Muscle of back (tissue), 11 donors: ENCODE results near the gene PYCR2. TPM values are rescaled to one million over a fixed set of nuclear protein-coding genes. Genes with fewer than 3 reads are reported as not detected.
A peak's percentile ranks its signal among the peaks of the same experiment; 100 is the strongest.

ENCODE experiments used
- DNase-seq, 3 donors: peaks; one replicate each; pipeline versions ENCODE4 v3.0.0 to v3.0.0-alpha.2; 2013
- polyA plus RNA-seq, 10 donors: library from polyadenylated mRNA; unstranded; fragments of 120-200 nt; gene quantifications; one replicate each; pipeline ENCODE4 v1.2.1, GENCODE V29; 2013; ENCODE audit not compliant: insufficient read length in 10 of 10

Gene PYCR2
- polyA plus RNA-seq, 10 donors: 26.9 to 37.7 (median 32.3) TPM

- DNase-seq: no peak
These were observed 2.0 kb downstream of the PYCR2 start for GRCh38 chr1:225921734-225922709.

GRCh38 chr1:225919906-225920305, 4.1 kb downstream of the PYCR2 start:
- DNase-seq: no peak

- no peak for DNase-seq
These were observed 5.8 kb downstream of the PYCR2 start for GRCh38 chr1:225918280-225918679.

DNA sequence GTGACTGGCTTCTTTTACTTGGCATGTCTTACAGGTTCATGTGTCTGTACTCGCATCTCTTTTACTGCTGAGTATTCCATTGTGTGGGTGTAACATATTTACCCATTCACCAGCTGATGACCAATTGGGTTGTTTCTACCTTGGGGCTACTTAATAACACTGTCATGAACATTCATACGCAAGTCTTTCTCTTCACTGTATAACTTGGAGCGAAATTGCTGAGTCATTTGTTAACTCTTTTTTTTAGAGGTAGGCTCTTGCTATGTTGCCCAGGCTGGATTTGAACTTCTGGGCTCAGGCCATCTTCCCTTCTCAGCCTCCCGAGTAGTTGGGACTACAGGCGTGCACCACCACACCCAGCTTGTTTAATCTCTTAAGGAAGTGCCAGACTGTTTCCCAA, 6.5 kb downstream of the PYCR2 start:
- no peak for DNase-seq

DNA sequence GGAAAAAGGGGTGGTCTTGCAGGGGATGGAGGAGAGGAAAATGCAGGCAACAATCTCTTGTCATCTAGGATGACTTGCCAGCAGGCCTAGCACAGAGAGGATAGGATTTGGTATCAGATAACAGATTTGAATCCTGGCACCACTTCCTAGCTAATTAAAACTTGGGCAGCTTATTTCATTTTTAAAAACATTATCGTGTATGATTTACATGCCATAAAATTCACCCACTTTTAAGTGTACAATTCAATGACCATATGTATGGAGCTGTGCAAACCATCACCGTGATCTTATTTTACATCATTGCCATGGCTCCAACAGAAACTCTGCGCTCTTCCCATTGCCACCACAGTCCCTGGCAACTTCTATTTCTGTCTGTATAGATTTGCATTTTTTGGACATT, 6.9 kb downstream of the PYCR2 start:
- DNase-seq: no peak

- no peak for DNase-seq
These were observed 8.5 kb downstream of the PYCR2 start for GRCh38 chr1:225915538-225915991.

DNA sequence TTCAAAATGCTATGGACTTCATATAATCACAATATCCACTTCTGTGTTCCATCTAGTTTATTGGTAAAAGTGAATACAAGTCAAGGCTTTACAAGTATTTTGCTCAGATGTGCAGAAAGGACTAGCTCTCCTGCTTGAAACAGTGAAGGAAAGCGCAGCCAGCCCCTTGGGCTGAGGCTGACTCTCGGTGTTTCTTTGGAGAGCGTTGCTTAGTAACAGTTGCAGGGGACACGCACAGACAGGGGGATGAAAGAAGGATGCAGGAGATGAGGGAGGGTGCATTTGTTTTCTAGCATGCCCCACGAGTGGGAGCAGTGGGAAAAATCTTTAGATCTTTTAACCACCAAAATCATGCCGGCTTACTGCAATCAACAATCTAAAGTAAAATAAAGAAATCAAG, 9.1 kb downstream of the PYCR2 start:
- DNase-seq: no peak

- DNase-seq: no peak
These were observed 9.7 kb downstream of the PYCR2 start for GRCh38 chr1:225914391-225914790.

DNA sequence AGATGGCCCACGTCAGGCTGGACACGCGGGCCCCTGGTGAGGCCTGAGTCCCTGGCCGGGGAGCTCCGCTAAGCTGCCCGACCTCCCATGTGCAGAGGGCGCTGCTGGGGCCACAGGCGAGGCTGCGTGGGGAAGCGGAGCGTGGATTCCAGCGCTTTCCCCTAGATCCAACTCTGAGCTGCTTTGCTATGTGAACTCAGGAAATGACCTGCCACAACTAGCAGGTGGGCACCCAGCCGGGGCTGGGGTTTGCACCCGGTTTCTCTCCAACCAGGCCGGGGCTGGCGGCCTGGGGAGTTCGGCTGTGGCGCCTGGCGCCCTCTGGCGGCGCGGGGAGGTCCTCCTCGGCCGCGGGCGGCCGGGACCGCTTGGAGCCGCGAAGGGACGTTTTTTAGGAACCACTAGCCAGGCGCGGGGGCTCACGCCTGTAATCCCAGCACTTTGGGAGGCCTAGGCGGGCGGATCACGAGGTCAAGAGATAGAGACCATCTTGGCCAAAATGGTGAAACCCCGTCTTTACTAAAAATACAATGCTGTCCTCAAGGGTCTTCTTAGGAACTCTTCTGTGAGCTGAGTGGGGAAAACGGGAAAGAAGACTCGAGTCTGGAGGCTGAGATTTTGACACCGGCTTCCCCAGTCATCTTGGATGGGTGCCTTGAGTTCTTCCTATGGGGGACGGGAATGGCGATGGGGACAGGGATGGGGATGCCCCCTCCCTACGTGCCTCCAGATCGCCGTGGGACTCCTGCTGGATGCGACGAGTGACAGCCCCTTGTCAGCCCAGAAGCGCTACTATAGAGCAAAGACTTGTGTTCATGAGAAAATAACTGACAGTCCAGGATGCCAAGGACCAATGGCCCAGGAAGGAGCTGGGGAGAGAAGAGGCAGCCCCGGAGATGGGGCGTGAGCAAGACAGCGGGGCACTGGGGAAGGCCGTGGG, 12.6 kb downstream of the PYCR2 start:
- DNase-seq: peak; percentile 30 to 87 (median 71)

GRCh38 chr1:225909477-225909876, 14.6 kb downstream of the PYCR2 start:
- DNase-seq: no peak

GRCh38 chr1:225908773-225909172, 15.3 kb downstream of the PYCR2 start:
- no peak for DNase-seq

DNA sequence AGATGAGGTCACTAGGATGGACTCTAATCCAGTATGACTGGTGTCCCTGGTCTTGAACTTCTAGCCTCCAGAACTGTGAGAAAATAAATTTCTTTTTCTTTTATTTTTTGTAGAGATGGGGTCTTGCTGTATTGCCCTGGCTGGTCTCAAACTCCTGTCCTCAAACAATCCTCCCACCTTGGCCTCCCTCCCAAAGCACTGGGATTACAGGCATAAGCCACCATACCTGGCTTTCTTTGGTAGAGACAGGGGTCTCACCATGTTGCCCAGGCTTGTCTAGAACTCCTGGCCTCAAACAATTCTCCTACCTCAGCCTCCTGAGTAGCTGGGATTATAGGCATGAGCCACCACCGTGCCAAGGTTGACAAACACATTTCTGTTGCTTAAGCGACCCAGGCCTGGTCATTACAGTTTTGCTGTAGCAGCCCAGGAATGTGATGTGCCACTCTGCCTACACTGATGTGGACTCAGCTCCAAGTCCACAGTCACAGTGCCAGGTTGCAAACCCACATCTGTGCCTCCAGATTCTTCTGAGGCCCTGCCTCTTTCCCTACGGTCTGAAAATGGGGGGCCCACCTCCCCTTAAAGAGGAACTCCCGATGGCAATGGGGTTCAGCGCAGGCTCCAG, 15.9 kb downstream of the PYCR2 start:
- DNase-seq: no peak

DNA sequence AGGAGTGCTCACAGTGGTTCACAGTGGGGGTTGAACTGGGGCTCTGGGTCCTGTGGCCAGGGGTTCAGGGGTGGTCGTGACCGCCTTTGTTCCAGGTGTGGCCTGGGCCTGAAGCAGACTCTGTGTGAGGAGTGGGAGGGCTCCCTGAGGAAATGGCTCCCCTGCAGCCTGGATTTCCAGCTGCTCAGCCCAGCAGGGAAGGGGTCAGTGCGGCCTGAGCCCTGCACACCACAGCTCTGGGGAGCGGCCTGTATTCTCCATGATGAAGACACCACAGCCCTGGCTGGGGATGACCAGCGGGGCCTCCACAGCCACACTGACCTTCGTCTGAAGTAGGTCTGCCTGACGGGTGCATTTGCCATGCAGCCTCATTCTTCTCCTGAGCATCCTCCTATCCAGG, 16.7 kb downstream of the PYCR2 start:
- DNase-seq: no peak

DNA sequence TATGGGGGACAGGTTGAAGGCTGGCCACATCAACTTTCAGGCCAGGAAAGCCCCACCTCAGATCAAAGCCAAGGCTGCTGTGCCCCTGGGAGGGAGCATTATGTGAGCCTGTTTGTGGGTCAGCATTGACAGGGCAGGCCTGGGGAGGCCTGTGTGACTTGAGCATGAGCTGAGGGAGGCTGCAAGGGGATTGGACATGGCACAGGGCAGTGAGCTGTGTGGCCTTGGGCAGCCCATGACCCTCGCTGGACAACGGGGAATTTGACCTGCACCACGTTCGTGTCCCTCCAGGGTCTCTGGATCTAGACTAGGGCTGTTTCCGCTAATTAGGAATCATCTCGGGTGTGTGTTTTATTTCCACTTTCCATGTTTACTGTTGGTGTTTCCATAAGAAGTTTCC, 17.6 kb downstream of the PYCR2 start:
- no peak for DNase-seq

- DNase-seq: no peak
These were observed 20.4 kb downstream of the PYCR2 start for GRCh38 chr1:225903623-225904022.

- no peak for DNase-seq
These were observed 24.8 kb downstream of the PYCR2 start for GRCh38 chr1:225899044-225899925.

DNA sequence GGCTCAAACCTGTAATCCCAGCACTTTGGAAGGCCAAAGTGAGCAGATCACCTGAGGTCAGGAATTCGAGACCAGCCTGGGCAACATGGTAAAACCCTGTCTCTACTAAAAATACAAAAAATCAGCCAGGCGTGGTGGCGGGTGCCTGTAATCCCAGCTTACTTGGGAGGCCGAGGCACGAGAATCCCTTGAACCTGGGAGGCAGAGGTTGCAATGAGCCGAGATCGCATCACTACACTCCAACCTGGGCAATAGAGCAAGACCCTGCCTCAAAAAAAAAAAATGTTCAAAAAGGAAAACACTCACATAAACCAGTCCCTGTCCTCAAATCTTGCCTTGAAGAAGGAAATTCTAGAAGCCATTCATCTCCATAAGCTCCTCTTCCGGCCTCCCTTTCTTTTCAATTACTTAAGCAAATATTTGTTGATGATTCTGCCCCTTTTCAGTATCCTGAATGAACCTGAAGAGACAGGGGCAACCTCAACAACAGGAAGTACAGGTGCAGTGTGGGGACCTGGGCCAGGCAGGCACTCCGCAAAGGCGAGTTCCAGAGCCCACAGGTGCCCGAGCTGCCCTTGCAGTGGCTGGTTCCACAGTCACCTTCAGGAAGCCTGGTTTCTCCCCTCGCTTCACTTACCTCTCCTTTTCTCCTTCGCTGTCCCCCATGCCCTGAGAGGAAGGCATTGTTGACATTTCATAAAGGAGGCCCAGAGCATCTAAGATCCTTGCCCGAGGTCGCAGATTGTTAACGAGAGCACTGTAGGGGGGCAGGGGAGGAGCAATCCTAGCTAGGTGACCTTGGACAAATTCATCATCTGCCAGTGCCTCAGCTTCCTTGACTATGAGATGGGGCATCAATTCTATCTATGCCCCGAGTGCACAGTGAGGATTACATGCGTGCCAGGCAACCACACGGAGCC, 26.2 kb downstream of the PYCR2 start:
- DNase-seq: no peak

GRCh38 chr1:225896937-225897549, 27.0 kb downstream of the PYCR2 start:
- no peak for DNase-seq

DNA sequence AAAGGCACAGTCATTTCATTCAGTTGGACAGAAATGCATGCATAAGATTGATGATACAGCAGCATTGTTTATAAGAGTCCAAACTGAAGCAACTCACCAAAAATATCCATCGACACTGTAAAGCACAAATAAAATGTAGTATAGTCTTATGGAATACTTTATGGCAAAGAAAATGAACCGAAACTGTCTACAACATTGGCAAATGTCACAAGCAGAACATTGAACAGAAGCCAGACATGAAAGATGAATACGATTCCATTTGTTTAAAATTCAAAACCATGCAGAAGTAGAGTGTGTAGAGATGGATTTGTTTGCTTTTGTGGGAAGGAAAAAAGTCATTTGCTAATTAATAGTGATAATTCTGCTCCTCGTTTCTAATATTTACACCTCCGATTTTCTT, 27.6 kb downstream of the PYCR2 start:
- DNase-seq: no peak
